NCI-H226 (cell line): ENCODE data around the gene DCST1.

Experiments used
- DNase-seq: peaks from one replicate; pipeline ENCODE4 v3.0.0-alpha.2; 2015

The DCST1 gene

GRCh38 chr1:155077758-155078445, 44.3 kb downstream of the DCST1 start:
- DNase-seq: no peak

- DNase-seq: peak; percentile 33
Observed at GRCh38 chr1:155078469-155079209, 45.0 kb downstream of the DCST1 start, which contains the start of gene EFNA3. TSS of gene EFNA3 (plus strand) at chr1:155078837. CDS start at chr1:155078942, 105 bp downstream.

GRCh38 chr1:155079210-155079486, 45.5 kb downstream of the DCST1 start:
- DNase-seq: no peak

- DNase-seq: no peak
Observed at GRCh38 chr1:155079487-155080311, 46.1 kb downstream of the DCST1 start.

GRCh38 chr1:155080312-155081228, 46.9 kb downstream of the DCST1 start:
- DNase-seq: no peak

- no peak for DNase-seq
Observed at GRCh38 chr1:155081472-155082300, 48.1 kb downstream of the DCST1 start.

- no peak for DNase-seq
Observed at GRCh38 chr1:155082301-155083051, 48.9 kb downstream of the DCST1 start.

GRCh38 chr1:155083052-155083541, 49.5 kb downstream of the DCST1 start:
- no peak for DNase-seq

GRCh38 chr1:155083865-155084721, 50.5 kb downstream of the DCST1 start:
- no peak for DNase-seq

- peak; percentile 85 for DNase-seq
Observed at GRCh38 chr1:155084722-155085503, 51.3 kb downstream of the DCST1 start.

- DNase-seq: peak; percentile 68
Observed at GRCh38 chr1:155085504-155086127, 52.0 kb downstream of the DCST1 start.

GRCh38 chr1:155086128-155086741, 52.6 kb downstream of the DCST1 start:
- peak; percentile 43 for DNase-seq

GRCh38 chr1:155086856-155087535, 53.4 kb downstream of the DCST1 start:
- no peak for DNase-seq

GRCh38 chr1:155091071-155092051, 57.7 kb downstream of the DCST1 start:
- DNase-seq: peak; percentile 62

GRCh38 chr1:155092131-155092530, 58.5 kb downstream of the DCST1 start:
- no peak for DNase-seq

- DNase-seq: no peak
Observed at GRCh38 chr1:155092641-155093040, 59.0 kb downstream of the DCST1 start.
